Measurements from ENCODE around the gene HVCN1.
"Not testable (repeated sequence)": the region's sequence is repeated elsewhere in the genome, so short reads cannot be mapped to it uniquely, and the experiment has no call there.

HVCN1 gene, protein sequence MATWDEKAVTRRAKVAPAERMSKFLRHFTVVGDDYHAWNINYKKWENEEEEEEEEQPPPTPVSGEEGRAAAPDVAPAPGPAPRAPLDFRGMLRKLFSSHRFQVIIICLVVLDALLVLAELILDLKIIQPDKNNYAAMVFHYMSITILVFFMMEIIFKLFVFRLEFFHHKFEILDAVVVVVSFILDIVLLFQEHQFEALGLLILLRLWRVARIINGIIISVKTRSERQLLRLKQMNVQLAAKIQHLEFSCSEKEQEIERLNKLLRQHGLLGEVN

DNA sequence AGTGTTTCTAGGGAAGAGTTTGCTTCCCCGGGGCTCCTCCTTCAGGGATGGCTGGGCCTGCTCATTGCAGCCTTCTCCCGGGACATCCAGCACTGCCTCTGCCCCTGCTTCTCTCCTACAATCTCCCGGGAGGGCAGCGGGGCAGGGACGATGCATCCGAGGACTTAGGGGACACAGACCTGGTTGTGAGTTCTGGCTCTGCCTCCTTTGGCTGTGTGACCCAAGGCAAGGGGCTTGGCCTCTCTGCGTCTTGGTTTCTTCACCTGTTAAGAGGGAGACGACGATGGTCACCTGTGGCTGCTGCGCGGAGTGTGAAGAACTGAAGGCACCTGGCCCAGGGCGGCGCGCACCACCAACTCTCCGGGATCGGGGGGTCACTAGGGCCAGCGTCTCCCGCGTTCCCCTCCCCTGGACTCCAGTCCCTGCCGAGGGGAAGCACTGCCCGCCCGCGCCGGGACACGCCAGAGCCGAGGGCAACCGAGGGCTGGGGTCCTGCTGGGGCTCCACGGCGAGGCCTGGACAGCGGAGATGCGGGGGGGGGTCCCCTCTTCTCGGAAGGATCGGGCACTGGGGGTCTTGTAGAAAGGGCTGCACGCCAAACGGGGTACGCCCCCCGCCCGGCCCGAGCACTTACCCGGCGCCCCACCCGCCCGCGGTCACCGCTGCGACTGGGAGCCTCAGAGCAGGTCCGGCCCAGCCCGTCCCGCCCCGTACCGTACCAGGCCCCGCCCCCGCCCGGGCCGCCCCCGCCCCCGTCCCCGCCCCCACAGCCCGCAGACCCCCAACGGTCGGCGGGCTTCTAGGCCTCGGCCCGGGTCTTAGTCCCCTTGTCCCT is at the start of gene HVCN1:
Gene HVCN1 (minus strand): TSS at position 670 of the 835 bp plus-strand sequence. CDS start 5,870 bp downstream, outside the sequence.
- DNase-seq: peak; percentile 17

DNA sequence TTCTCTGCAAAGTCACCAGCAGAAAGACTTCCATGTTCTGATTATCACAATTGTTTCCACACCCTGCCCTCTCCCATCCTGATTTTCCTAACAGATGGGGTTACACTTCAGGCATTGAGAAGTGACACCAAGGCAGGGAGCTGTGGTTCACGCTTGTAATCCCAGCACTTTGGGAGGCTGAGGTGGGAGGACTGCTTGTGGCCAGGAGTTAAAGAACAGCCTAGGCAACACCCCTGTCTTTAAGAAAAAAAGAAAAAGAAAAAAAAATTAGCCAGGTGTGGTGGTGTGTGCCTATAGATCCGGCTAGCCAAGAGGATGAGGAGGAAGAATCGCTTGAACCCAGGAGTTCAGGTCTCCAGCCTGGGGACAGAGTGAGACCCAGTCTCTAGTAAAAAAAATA is 48.6 kb upstream of the HVCN1 start:
- no peak for DNase-seq

DNA sequence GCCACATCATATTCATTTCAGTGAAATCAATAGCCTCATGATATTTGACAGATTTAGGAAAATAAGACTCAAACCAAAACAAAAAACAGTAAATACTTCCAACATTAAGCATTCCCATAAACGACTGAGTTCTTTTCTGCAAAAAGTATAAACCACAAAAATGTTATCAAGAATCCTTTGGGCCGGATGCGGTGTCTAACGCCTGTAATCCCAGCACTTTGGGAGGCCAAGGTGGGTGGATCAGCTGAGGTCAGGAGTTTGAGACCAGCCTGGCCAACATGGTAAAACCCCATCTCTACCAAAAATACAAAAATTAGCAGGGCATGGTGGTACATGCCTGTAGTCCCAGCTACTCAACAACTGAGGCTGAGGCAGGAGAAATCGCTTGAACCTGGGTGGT is 48.1 kb upstream of the HVCN1 start:
- peak; percentile 30 for DNase-seq

DNA sequence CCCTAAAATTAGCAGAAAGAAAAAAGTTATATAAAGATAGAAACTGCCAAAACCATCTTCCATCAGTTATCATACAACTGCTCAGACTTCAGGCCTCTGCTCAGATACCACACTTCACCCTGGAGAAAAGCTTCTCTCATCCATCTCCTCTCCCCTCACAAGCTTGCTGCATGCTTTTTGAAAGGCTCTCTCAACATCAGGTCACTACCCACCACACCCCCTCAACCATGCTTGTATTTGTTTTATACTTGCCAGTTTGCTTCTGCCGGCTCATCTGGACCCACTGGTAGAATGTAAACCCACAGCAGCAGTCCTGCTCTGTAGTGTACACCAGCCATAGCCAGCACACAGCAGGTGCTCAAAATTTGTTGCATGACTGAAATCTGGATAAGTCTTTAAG is 45.0 kb upstream of the HVCN1 start:
- no peak for DNase-seq

DNA sequence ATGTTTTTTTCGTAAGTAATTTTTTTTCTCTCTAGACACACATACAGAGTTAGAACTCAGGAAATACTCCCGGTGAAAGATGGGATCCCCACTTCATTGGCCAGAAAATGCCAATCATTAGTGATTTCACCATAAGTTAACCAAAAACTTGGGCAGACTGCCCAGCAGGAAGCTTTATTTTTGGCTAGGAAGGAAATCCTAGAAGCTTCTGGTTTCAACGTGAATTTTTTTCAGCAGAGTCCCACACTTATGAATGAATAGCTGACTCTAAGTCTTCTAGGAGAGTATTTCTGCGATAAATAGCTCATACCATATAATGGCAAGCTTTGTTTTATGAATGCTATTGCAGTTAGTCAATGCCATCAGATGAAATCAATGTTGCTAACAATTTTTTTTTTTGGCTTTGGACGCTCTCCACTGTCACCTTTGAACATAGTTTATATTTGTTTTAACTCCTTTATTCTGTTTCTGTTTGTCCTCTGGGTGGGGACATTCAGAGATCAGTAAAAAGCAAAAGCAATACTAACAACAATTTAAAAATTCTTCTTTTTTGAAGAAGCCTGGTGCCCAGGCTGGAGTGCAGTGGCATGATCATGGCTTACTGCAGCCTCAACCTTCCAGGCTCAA is 44.3 kb upstream of the HVCN1 start:
- peak; percentile 62 for DNase-seq

DNA sequence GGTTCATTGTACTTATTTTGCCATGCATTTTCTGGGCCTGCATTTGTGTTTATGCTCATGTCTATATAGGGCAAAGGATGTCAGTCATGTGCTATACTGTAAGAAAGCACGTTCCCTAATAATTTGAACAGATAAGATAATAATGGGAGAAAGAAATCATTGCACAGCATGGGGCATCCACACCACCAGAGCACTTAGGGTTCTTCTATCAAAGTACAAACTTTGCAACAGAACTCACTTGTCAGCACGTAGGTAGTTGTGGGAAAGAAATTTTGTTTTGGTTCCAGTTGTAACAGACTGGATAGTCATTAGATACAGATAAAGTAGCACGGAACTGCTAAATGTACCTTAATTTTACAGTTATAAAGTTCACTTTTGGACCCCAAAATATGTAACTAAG is 43.7 kb upstream of the HVCN1 start:
- DNase-seq: no peak

DNA sequence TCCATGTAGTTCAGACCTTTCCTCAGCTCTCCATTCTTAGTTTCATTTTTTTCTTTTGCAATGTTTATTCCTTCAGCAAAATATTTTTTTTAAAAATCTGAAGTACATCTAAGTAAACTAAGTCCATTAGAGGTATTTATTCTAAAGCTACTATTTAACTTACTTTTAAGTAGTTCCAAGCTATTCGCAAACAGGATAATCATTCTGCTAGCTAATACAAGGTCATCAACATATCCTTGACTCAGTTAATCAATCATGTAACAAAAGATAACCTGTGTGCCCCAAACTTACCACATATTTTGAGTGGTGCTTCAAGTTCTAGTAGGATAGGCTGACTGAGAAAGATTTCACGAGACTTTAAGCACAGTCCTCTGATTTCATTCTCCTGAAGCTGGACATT is 42.6 kb upstream of the HVCN1 start:
- DNase-seq: no peak

DNA sequence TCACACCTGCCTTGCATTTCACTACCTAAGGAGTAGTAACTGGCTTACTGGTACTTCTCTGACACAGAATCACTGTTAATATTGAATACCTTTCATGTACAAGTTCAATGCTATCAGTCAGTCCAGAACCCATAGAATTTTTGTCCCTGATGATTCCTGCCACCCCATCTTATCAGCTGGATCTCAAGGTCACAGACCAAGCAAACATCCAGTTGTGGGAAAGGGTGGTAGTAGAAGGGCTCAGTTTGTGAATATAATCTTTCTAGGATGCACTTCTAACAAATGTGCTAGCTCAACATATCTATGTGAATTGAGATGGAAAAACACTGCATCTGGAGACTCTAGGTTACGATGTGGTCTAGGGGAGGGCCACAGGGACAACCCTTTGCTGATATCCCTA is 39.7 kb upstream of the HVCN1 start:
- DNase-seq: no peak

DNA sequence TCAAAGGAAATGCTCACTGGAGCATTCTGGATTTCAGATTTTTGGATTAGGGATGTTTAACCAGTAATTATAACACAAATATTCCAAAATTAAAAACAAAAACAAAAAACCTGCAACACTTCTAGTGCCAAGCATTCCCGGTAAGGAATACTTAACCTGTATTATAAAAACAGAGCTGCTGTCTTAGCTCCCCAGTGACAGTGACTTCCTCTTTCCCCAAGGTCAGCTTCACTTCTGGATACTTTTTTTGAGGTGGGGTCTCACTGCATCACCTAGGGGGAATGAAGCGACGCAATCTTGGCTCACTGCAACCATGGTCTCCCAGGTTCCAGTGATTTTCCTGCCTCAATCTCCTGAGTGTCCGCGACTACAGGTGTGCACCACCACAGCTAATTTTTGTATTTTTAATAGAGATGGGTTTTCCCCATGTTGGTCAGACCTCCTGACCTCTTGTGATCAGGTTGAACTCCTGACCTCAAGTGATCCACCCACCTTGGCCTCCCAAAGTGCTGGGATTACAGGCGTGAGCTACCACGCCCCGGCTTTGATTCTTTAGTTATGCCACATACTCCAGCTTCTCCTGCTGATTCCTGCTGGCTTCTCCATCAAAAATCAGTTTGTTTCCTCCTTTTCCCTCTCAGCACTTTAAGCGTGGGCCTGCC is 37.9 kb upstream of the HVCN1 start:
- DNase-seq: no peak

DNA sequence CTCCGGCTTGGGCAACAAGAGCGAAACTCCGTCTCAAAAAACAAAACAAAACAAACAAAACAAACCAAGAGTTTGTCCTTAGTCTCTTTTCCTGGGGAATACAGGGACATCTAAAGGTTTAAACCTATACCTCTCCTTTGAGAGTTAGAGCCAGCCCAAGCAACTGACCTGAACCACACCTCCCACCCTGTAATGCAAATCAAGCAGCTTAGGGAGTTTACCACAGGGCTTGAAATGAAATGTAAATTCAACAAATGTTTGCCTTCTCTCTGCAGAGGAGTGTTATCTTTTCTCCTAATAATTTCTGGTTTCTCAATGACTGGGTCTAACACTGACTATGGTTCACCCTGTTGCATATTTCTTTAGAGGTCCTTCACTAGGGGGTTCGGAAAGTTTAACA is 37.1 kb upstream of the HVCN1 start:
- no peak for DNase-seq

DNA sequence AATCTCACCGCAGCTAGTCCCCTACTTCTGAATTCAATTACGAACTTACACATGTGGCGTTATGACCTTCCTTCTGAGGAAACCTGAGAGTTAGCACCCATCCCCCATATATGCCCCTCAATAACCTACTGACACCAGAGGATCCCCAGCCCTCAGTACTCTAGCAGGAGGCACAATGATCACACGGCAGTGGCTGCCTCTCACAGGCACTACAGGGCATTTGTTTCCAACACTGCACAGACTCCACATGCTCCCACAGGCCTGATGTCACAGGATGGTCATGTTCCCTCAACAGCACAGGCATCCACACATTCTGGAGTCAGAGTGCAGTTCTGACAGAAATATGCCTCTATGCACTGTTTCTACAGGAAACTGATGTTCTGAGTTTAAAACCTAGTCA is 36.4 kb upstream of the HVCN1 start:
- no peak for DNase-seq

DNA sequence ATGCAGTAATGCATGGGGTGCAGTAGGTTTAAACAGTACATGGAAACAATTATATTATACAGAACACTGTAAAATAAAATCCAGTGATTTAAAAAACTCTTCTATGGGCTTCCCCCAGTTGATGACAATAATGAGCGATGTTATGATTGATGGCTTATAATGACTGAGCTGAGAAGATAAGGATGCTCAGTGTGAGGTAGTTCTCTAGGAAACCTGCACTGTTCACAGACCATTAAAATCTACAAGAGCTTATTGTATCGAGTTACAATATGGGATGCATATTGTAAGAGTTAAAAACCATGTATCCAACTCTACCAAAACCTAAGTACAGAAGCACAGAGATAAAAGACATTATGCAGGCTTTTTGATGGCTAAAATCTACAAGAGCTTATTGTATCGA is 34.0 kb upstream of the HVCN1 start:
- DNase-seq: not testable (repeated sequence)

DNA sequence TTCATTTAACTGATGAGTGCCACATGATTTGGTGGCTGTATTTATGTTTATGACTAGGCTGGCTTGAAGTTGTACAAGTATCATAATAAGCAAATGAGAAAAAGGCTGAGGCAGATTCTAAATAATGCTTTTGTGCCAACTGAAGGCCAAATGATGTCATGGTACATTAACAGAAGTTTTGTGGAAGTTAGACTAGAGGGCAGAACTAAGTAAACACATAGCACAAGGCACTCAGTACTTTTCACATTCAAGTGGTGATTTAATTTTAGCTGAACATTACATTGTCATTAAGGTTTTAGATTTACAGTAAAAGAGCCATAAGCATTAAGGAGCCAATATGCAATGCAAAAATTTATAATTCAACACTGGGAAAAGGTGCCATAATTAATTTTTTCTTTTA is 32.7 kb upstream of the HVCN1 start:
- DNase-seq: no peak

DNA sequence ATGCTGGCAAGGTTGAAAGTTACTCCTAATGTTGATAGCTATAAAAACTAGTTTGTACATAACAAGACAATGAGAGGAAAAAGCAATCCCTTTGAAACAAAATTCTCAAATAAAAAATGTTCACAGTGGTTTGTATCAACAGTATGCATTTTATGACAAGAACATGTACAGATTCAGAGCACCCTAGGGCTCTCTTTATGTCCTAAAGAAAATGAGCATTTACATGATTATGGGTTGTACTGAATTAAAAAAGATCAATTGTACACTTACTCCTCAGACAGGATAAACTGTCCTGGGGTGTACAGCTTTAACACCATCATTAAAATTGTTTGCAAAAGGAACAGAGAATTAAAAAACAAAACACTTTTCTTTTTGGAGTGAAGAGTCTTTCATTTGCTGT is 31.6 kb upstream of the HVCN1 start:
- no peak for DNase-seq

DNA sequence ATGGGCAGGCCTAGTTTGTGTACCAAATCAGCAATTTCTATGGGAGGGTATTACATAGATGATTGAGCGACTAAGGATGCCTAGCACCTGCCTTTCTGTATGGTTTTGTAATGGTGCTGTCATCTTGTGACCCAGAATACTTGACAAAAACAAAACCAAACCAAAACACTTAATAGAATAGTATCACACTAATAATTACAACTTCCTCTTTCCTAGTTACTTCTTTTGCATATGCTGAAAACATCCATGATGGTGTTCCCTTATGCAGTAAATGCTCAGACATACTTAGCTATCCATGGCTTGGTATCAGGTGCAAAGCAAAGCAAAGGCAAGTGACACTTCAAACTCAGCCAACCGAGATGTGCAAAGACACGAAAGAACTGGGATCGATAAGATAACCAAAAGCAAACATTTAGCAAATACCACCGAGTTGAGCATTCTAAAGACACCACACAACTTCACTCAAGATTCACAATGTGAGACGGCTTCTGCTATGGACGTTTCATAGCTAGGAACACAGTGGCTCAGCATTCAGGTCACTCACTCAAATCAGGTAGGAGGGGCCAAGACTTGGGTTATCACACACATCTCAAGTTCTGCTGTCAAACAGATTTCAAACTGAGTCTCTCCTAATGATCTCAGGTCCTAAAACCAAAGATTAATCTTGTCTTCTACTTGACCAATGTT is 29.4 kb upstream of the HVCN1 start:
- DNase-seq: no peak

DNA sequence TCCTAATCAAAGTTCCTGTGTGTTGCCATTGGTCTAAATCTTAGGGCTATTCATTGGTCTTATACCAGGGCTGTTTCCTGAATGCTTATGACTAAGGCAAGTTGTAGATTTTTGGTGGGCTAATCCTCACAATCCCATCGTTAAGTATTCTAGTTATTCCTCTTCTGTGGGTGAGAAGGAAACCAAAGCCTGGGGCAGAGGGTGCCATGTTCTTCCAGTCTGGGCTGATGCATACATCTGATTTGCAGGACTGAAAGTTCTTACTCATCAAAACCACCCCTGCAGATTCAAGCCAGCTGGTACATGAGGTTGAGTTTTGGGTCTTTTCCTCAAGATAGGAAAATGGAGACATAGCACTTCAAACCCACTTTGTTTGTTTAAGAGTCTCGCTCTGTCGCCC is 28.1 kb upstream of the HVCN1 start:
- no peak for DNase-seq

DNA sequence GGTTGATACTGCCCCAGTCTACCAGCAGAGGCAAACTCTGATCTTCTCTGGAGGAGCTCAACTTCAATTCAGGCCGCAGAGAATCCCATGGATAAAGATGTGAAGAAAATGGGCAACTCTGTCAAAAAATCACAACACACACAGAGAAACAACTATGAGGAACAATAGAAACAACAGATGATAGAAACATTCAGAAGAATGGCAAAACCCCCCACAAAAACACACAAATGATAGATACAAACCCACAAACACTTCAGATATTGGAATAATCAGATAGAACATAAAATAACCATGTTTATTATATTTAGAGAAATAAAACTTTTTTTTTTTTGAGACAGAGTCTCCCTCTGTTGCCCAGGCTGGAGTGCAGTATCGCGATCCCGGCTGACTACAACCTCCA is 20.0 kb upstream of the HVCN1 start:
- DNase-seq: no peak

DNA sequence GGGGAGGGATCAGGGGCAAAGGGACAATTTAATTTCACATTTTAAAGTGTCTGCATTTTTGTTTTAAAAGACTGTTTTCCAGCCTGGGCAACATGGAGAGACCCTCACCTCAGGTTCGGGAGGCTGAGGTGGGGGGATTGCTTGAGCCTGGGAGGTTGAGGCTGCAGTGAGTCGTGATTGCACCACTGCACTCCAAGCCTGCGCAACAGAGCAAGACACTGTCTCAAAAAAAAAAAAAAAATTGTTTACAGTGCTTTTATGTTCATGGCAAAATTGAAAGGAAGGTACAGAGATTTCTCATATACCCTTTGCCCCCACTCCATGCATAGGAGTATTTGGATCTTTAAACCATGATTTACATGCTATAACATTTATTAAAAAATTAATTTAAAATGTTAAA is 16.4 kb upstream of the HVCN1 start:
- no peak for DNase-seq

DNA sequence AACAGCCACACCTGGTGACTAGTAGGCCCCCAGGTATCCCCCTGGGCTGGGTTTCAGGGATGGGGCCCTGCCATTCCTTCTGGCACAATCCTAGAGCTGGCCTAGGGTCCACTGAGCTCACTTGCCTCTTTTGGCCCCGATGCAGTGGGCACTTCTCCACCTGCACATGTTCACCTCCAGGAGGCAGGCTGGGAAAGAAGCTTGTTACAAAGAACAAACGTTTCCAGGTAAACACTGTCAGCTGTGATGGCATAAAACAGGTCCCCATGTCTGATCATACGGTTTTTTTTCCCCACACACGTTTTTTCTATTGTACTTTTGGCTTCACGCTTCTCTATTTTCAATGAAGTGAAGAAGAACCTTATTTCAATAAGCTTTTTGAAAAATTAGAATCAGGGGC is 15.8 kb upstream of the HVCN1 start:
- no peak for DNase-seq

DNA sequence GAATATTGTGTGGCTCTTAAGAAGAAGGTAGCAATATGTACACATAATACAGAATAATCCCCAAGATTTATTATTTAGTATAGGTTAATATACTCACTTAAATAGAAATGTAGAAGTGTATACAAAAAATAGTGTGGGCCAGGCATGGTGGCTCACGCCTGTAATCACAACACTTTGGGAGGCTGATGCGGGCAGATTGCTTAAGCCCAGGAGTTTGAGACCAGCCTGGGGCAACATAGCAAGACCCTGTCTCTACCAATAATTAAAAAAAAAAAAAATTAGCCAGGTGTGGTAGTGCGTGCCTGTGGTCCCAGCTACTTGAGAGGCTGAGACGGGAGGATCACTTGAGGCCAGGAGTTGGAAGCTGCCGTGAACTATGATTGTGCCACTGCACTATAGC is 15.3 kb upstream of the HVCN1 start:
- no peak for DNase-seq

DNA sequence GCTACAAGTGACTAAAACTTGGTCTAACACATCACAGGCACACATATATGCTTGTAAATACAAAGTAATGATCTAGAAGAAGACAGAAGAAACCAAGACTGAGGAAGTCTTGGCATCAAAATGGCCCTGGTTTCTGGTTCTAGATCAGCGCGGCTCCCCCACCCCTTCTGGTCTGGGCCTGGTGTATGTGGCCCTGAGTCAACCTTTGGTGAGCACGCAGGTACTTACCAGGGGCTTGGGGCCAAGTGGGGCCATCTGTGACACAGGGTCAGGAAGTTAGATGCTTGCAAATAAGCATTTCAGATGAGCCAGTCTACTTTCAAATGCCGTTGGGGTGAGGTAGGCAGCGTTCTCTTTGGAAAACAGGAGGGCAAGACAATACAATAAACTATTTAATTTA is 13.2 kb upstream of the HVCN1 start:
- DNase-seq: no peak

DNA sequence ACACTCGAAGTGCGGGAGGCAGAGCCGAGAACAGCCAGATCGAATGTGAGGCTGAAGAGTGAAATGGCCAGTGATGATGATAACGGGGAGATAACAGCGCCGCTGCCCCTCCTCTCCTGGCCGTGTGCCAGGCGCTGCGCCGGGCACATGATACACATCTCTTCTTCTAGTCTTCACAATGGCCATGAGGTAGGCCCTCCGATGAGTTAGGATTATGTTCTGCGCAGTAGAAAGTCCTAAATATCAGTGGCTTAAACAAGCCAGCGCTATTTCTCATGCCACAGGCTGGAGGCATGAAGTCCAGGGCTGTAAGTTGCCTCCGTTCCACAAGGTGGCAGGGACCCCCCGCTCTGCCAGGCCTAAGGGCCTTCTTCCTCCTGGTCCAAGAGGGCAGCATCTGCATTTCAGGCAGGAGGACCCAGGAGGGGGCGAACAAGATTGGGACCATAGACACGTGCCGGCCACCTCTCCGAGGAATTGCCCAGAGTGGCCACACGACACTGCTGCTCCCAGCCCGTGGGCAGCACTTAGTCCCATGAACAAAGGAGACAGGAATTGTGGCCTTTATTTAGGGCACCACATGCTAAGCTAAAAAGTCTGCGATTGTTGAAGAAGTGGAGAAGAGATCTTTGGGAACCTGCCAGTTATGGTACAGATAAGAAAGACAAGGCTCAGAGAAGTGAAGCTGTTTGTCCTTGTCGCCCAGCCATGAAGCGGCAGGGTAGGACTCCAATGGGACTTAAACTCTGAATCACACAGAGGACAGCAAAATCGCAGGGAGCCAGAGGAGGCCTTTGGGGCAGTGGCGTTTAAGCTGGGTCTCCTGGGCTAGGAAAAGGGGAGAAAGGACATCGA is 10.9 kb upstream of the HVCN1 start:
- no peak for DNase-seq

Data from fibroblast of skin of right biceps (primary cell).